ENCODE data around the gene ACOXL.

ACOXL gene

GRCh38 chr2:111117598-111118480 lies 385.5 kb downstream of the ACOXL start:
- peak overlapping the region; percentile 56 for H3K4me3 ChIP-seq (ENCODE audit: low read depth, low read length)
- TF ChIP-seq, protein P1, sequence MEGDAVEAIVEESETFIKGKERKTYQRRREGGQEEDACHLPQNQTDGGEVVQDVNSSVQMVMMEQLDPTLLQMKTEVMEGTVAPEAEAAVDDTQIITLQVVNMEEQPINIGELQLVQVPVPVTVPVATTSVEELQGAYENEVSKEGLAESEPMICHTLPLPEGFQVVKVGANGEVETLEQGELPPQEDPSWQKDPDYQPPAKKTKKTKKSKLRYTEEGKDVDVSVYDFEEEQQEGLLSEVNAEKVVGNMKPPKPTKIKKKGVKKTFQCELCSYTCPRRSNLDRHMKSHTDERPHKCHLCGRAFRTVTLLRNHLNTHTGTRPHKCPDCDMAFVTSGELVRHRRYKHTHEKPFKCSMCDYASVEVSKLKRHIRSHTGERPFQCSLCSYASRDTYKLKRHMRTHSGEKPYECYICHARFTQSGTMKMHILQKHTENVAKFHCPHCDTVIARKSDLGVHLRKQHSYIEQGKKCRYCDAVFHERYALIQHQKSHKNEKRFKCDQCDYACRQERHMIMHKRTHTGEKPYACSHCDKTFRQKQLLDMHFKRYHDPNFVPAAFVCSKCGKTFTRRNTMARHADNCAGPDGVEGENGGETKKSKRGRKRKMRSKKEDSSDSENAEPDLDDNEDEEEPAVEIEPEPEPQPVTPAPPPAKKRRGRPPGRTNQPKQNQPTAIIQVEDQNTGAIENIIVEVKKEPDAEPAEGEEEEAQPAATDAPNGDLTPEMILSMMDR (IDR thresholded peaks at IDR 0.05; ENCODE audit: low read depth, low read length) = no peak

- peak overlapping the region; percentile 56 for H3K4me3 ChIP-seq (ENCODE audit: low read depth, low read length)
Measured at GRCh38 chr2:111118481-111118980, 386.2 kb downstream of the ACOXL start.

DNA sequence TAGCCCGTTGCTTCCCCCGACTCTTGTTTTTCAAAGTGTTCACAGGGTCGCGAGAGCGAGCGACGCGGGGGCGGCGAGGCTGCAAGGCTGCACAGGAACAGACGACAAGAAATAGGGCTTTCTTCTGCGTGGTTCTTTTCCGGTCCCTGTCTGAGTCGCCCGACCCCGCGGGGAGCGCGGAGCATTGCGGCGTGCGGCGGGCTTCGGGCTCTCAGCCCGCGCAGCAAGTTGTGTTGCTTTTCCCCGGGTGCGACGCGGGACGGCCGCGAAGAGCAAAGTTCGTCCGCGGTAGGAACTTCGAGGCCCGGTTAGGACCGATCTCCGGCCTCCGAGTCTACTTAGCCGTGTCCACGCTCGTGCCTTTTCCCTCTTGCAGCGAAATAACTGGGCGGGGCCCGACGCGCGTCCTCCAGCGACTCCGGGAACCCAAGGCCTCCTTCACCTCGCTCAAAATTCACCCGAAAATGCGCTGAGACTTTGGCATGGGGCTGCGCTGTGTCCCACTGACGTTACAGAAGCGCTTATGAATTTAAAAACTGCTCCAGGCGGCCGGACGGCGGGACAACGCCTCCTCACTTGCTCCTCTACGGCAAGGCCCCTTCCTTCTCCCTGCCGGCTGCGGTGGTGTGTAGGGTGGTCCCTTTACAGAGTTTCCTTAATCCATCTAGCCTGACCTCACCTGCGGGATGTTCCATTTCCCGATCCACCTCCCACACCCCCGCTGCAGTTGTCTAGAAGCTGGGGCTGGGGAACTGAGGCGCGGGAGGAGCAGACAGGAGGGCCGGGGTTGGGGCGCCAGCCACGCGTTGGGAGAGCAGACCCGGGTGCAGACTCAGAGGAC lies 386.8 kb downstream of the ACOXL start:
- TF ChIP-seq, protein P1 (IDR thresholded peaks at IDR 0.05; ENCODE audit: low read depth, low read length) = no peak
- no peak overlapping the region for H3K4me3 ChIP-seq (ENCODE audit: low read depth, low read length)

More at GRCh38 chr2:111118481-111118980, 386.2 kb downstream of the ACOXL start:
- TF ChIP-seq, protein P1 (IDR thresholded peaks at IDR 0.05; ENCODE audit: low read depth, low read length) = no peak

- H3K4me3 ChIP-seq (ENCODE audit: low read depth, low read length) = peak overlapping the region; percentile 62
- TF ChIP-seq, protein P1 (IDR thresholded peaks at IDR 0.05; ENCODE audit: low read depth, low read length) = no peak
Measured at GRCh38 chr2:111119822-111120252, 387.5 kb downstream of the ACOXL start.

- TF ChIP-seq, protein P1 (IDR thresholded peaks at IDR 0.05; ENCODE audit: low read depth, low read length) = 0 out of 2 replicates have a peak, but pooled peaks have one; percentile 3
- H3K4me3 ChIP-seq (ENCODE audit: low read depth, low read length) = peak within 1 kb of the TSS; percentile 77
Measured at GRCh38 chr2:111120253-111121027, 388.1 kb downstream of the ACOXL start, which contains the start of gene BCL2L11. Gene BCL2L11, plus strand, starts transcription at chr2:111120914. Its CDS starts 2,832 bp downstream, at chr2:111123746.

GRCh38 chr2:111121028-111121827 lies 388.9 kb downstream of the ACOXL start:
- TF ChIP-seq, protein P1 (IDR thresholded peaks at IDR 0.05; ENCODE audit: low read depth, low read length) = no peak
- H3K4me3 ChIP-seq (ENCODE audit: low read depth, low read length) = peak overlapping the region; percentile 77

Measured in WI38 (cell line).